GM20000 (cell line): ENCODE measurements around the gene CEP170B.
A peak's percentile ranks its signal among the peaks of the same experiment; 100 is the strongest.

Source experiments
- DNase-seq: peaks from one replicate; pipeline ENCODE4 v3.0.0; 2012; ENCODE audit warnings: low spot score
- TF ChIP-seq, protein P1 (sequence below): IDR thresholded peaks from 2 replicates; pipeline ENCODE4 v1.5.1; 2012; ENCODE audit warnings: mild to moderate bottlenecking, control low read depth; ENCODE audit errors: extremely low read depth, missing control alignments

The CEP170B gene

DNA sequence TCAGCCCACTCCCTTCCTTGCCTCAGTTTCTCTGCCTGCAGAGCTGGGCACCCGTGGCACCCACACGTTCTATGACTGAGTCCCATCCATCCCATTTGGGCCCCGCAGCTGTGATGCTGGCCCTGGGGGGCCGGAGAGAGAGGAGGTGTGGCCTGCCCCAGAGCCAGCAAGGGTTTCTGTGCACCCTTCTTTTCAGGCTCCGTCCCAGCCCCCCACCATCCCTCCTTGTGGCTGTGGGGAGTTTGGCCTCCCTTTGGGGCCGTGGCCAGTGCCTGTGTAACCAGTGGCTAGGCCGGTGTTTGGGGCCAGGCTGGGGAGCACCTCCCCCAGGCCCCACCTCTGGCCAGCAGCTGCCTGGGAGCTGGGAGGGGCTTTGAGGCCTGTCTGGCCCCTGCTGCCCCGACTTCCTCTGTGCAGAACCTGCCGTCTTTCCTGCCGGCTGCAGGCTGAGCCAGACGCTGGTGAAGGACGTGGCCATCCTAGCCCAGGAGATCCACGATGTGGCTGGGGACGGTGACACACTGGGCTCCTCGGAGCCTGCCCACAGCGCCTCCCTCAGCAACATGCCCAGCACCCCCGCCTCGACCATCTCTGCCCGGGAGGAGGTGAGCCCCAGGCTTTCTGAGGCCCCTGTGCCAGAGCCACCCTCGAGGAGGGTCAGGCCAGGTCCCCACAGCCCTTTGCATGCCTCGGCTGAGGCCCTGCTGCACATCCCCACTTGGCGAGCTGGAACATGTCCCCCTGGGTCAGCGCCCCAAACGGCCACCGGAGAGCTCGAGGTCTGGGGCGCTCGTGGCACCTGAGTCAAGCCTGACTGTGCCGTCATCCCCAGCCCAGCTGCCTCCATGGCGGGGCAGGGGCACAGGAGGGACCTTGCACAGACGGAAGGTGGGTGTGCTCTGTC, 27.7 kb downstream of the CEP170B start:
- TF ChIP-seq, protein P1, sequence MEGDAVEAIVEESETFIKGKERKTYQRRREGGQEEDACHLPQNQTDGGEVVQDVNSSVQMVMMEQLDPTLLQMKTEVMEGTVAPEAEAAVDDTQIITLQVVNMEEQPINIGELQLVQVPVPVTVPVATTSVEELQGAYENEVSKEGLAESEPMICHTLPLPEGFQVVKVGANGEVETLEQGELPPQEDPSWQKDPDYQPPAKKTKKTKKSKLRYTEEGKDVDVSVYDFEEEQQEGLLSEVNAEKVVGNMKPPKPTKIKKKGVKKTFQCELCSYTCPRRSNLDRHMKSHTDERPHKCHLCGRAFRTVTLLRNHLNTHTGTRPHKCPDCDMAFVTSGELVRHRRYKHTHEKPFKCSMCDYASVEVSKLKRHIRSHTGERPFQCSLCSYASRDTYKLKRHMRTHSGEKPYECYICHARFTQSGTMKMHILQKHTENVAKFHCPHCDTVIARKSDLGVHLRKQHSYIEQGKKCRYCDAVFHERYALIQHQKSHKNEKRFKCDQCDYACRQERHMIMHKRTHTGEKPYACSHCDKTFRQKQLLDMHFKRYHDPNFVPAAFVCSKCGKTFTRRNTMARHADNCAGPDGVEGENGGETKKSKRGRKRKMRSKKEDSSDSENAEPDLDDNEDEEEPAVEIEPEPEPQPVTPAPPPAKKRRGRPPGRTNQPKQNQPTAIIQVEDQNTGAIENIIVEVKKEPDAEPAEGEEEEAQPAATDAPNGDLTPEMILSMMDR, result no peak

DNA sequence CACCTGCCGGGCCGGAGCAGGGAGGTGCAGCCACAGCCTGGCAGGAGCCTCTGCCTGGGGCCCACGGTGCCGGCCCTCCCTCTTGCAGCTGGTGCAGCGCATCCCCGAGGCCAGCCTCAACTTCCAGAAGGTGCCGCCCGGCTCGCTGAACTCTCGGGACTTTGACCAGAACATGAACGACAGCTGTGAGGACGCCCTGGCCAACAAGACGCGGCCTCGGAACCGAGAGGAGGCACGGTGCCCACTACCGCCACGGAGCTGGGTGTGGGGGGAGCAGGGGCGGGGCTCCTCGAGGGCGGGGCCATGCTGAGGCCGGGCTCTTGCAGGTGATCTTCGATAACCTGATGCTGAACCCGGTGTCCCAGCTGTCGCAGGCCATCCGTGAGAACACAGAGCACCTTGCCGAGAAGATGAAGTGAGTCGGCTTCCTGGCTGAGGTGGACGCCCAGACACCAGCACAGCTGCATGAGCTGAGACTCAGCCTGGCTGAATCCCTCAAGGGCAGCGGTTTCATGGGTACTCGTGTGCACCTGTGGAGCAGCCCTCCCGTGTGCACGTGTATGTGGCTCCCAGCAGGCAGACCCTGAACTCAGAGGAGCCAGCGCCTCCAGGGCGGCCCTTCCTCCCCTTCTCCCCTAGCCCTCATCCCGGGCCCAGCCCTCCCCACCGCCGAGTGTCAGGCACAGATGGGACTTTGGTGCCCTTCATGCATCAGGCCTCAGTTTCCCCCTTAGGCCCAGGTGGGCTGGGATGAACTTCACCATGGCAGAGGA, 28.6 kb downstream of the CEP170B start:
- no peak for DNase-seq
- TF ChIP-seq, protein P1, result no peak

More for the DNA sequence above, 27.7 kb downstream of the CEP170B start:
- no peak for DNase-seq

DNA sequence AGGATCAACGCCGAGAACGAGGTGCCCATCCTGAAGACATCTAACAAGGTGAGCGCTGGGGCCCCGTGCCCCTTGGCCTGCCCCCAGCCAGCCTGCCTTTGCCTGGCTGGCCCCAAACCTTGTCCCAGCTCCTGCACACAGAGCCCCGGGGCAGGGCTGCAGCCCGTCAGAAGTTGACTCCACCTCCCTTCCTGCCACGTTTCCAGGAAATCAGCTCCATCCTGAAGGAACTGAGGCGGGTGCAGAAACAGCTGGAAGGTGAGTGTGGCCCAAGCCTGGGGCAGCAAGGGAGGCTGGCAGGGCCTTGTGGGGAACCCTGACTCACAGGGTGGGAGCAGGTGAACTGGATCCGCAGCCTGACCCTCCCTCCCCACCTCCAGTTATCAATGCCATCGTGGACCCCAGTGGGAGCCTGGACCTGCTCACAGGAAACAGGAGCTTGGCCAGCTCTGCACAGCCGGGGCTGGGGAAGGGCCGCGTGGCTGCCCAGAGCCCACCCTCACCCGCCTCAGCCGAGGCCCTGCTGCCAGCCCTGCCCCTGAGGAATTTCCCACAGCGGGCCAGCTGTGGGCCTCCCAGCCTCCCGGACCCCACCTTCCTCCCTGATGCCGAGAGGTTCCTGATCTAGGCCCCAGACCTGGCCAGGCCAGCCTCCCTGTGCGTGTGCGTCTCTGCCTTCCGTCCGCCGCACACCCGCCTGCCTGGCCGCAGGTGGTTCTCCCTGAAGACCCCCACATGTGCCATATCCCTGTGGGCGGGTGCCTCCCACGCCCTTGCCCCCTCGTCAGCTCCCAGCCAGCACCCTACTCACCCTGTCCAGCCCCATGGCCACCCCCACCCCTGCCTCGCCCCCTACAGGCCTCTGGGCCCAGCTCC, 29.5 kb downstream of the CEP170B start:
- TF ChIP-seq, protein P1, result no peak
- no peak for DNase-seq

DNA sequence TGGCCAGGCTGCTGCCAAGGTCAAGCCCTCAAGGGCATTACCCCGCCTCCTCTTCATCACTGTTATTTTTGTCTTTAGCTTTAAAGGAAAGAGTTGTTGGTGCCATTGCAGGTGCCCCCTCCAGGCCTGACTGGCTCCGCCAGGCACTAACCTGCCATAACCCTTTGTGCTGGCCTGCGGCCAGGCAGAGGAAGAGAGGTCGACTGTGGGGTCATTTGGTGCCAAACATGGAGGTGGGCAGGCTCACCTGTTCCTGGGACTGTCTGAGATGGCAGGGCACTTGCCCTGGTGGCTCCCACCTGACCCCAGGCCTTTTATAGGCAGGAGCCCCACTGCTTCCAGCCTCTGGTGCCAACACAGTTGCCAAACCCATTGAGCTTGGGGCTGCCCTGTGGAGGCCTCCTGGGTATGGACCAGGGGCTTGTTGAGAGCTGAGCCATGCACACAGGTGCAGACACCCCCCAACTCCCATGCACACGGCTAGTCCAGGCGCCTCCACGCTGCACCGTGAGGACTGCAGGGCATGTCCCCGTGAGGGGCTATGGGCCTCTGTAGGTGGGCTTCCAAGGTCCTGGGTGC, 30.2 kb downstream of the CEP170B start:
- TF ChIP-seq, protein P1, result no peak
- no peak for DNase-seq

DNA sequence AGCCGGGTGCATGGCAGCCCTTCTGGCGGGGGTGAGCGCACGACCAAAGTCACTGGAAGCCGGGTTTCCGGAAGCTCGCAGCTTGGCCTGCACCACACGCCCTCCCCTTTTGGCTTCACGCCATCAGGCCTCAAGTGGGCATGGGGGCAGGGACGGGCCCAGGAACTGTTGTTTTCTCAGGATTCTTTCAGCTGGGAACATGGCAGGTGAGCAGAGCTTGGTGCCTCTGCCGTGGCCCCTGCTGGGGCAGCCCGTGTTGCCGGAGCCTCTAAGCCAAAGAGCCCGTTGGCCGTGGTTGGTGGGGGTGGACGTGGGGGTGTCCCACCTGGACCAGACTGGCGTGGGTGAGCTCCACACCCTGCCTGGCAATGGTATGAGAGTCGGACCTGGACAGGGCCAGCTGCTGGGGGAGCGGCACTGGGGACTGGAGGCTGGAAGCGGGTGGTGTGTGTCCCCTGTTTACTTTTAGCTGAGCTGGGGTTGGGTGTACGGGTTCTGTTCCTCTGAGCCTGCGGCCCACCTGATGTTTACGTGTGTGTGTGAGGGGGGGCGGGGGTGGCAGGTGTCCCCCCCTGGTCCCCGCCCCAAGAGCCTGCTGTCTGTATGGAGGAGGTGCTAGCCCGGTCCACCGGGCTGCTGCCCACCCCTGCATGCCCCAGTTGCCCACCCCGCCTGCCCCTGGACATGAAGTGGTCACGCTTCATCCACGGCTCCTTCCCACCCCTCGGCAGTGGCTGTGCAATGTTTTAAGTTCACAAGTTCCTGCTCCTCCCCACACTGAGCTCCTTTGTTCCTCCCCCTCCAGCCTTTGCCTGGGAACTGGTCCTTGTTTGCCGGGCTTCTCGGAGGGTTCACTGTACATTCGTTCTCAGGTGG, 31.0 kb downstream of the CEP170B start:
- no peak for DNase-seq
- TF ChIP-seq, protein P1, result no peak

DNA sequence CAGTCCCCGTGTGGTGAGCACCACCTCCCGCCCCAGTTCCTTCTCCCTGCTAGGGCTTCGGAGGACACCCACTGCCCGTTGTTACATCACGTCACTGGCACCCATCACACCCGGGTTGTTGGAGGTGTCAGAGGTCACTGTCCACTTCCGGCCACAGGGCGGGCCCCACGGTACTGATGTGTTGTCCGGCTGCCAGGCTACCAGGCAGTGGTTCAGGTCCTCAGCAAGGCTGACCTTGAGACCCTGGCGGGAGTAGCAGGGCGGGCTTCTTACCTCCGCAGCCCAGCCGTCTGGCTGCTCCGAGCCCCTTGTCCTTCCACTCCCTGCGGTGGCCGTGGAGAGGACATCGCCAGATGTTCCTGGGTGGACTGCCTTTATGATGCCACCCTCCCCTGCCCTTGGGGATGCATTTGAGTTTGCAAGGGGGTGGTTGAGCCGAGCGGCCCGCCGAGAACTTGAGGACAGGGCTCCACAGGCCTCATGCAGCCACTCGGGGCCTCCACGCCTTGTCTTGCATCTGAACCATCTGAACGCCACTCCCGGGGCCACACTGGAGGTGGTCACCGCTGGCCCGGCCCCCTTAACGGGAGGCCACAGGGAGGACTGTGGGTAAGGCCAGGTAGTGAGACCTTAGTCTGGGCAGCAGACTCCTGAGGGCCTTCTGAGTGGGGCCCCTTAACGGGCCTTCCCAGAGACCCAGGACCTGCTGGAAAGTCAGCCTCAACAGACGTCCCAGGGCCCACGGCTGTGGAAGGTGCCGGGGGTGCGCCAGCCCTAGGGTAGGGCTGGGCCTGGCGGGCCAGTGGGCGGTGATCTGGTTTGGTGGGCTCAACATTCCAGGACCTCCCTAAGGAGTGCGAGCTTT, 32.5 kb downstream of the CEP170B start:
- peak; percentile 22 for DNase-seq
- TF ChIP-seq, protein P1, result no peak
